ENCODE results near the gene SCYGR8. TPM values are rescaled to one million over a fixed set of nuclear protein-coding genes. Genes with fewer than 3 reads are reported as not detected.

The SCYGR8 gene
- polyA plus RNA-seq, 1 of the 3 experiments (the other 2 are of a cell fraction), result not detected

DNA sequence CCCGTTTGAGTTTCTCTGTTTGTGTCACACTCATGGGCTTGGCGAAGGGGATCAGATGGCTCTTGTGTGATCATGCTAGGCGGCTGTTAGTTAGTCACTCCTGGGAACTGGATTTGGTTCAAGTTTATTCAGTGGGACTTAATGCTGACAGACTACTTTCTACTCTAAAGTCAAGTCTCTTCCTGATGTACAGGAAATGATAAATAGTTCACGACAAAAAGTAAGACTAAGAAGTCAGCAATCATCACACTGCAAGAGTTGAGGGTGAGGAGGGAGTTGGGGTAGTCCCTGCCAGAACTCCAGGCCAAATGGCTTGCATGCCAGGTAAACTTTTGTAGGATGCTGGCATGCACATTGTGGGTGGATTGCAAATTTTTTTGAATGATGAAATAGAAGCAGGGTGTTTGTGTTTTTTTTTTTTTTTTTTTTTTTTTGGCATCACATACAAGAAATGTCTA lies 42.9 kb downstream of the SCYGR8 start (continued):
- TF ChIP-seq CTCF (IDR thresholded peaks at IDR 0.05) (no peak), TEAD4 (IDR thresholded peaks at IDR 0.05; ENCODE audit: borderline replicate concordance, insufficient read depth) (no peak), CHD2 (IDR thresholded peaks at IDR 0.05; ENCODE audit: low read length, partially characterized antibody) (no peak), FOSL2 (IDR thresholded peaks at IDR 0.05; ENCODE audit: borderline replicate concordance, low read depth) (no peak), RFX5 (IDR thresholded peaks at IDR 0.05; ENCODE audit: low read length) (no peak), TCF12 (IDR thresholded peaks at IDR 0.05) (no peak), SMC3 (IDR thresholded peaks at IDR 0.05; ENCODE audit: low read depth, low read length) (no peak)
- TF ChIP-seq, protein P1, sequence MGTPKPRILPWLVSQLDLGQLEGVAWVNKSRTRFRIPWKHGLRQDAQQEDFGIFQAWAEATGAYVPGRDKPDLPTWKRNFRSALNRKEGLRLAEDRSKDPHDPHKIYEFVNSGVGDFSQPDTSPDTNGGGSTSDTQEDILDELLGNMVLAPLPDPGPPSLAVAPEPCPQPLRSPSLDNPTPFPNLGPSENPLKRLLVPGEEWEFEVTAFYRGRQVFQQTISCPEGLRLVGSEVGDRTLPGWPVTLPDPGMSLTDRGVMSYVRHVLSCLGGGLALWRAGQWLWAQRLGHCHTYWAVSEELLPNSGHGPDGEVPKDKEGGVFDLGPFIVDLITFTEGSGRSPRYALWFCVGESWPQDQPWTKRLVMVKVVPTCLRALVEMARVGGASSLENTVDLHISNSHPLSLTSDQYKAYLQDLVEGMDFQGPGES (IDR thresholded peaks at IDR 0.05; ENCODE audit: low read depth, low read length), result no peak
- TF ChIP-seq, protein P2, sequence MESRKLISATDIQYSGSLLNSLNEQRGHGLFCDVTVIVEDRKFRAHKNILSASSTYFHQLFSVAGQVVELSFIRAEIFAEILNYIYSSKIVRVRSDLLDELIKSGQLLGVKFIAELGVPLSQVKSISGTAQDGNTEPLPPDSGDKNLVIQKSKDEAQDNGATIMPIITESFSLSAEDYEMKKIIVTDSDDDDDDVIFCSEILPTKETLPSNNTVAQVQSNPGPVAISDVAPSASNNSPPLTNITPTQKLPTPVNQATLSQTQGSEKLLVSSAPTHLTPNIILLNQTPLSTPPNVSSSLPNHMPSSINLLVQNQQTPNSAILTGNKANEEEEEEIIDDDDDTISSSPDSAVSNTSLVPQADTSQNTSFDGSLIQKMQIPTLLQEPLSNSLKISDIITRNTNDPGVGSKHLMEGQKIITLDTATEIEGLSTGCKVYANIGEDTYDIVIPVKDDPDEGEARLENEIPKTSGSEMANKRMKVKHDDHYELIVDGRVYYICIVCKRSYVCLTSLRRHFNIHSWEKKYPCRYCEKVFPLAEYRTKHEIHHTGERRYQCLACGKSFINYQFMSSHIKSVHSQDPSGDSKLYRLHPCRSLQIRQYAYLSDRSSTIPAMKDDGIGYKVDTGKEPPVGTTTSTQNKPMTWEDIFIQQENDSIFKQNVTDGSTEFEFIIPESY (IDR thresholded peaks at IDR 0.05; ENCODE audit: borderline replicate concordance, low read depth), result no peak

- CTCF ChIA-PET, result no interaction called here
- POLR2A ChIA-PET, result no interaction called here
- 26% methylated on average over 4 of the region's 4 CpGs for WGBS (ENCODE audit: low lambda C conversion rate)
- Histone ChIP-seq H3K4me2 (no peak overlapping the region), H3K27ac (ENCODE audit: low read depth in 2 of 2, low read length in 1 of 2) (no peak overlapping the region), H3K36me3 (replicated peaks in 1 of 2; ENCODE audit: control insufficient read depth in 1 of 2, insufficient read depth in 2 of 2, low read length in 1 of 2) (no peaks in the 10 kb centered on the region), H3K4me1 (ENCODE audit: control insufficient read depth in 1 of 2, insufficient read depth in 2 of 2, low read depth in 1 of 2, low read length in 1 of 2) (no peaks in the 10 kb centered on the region), H3K9me2 (no peaks in the 10 kb centered on the region), H3K4me3 (ENCODE audit: low read depth in 2 of 2, low read length in 1 of 2) (no peak overlapping the region), H3F3A (replicated peaks; ENCODE audit: insufficient read depth) (no peaks in the 10 kb centered on the region), H3K79me2 (ENCODE audit: insufficient read depth) (no peaks in the 10 kb centered on the region), H3K9me3 (no peaks in the 10 kb centered on the region), H3K9ac (no peak overlapping the region), H3K27me3 (ENCODE audit: insufficient read depth) (no peaks in the 10 kb centered on the region), H4K20me1 (ENCODE audit: insufficient read depth) (no peaks in the 10 kb centered on the region), H2AFZ (ENCODE audit: low read depth) (no peak overlapping the region)
- 0 out of 2 replicates have a peak, but pooled peaks have one; percentile 18 for TF ChIP-seq JUND (IDR thresholded peaks at IDR 0.05)
- no peak for TF ChIP-seq CHD2 (IDR thresholded peaks at IDR 0.05; ENCODE audit: low read length, partially characterized antibody)
- peak; percentile 34; the same call in 1 of the 2 replicates for TF ChIP-seq FOSL2 (IDR thresholded peaks at IDR 0.05; ENCODE audit: borderline replicate concordance, low read depth)
- DNase-seq, result no peak
Measured at GRCh38 chr2:227789803-227790202, 44.1 kb downstream of the SCYGR8 start.
